Hair follicle dermal papilla cell (primary cell): ENCODE results near the gene THTPA. TPM values are rescaled to one million over a fixed set of nuclear protein-coding genes. Genes with fewer than 3 reads are reported as not detected.

Experiments
- total RNA-seq: library from RNA; depleted of rRNA; stranded (reverse); fragments of >200 nt; gene quantifications from 2 replicates; pipeline ENCODE4 v1.2.3, GENCODE V29; 2012

THTPA gene, protein sequence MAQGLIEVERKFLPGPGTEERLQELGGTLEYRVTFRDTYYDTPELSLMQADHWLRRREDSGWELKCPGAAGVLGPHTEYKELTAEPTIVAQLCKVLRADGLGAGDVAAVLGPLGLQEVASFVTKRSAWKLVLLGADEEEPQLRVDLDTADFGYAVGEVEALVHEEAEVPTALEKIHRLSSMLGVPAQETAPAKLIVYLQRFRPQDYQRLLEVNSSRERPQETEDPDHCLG
- total RNA-seq: 24.2 and 34.4 TPM in 2 replicates

DNA sequence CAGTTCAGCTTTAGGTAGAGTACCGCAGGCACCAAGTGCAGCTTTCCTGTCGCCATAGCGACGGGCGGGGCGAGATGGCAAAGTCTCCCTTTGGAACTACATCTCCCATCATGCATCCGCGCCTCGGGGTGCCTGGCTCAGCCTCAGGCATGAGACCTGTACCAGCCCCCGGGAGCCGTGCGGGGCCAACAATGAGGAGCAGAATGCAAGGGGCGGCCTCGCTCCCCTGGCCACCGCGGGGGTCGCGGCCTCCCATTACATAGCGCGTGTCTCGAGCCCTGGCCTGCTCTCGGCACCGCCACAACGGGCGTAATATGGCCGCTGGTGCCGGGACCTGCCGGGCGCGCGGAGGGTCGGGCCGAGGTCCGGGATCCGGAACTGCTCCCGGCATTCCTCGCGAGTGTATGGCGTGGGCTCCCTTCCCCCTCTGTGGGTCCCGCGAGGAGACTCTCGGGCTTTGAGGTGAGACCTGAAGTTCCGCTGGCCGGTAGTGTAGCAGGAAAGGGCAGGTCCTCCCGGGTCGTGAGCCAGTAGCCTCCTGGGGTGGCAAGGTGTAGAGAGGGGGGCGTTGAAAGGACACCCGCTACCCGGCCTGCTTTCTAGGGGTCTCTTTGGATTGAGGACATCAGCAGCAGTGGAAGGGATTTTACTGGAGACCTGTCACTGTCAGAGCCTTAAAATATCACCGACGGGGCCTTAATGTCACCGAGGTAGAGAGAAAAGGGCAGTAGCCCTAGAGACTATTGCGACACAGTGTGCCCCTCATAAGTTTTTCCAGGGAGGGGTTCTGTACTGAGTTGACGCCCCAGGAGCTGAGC, at the start of gene THTPA:
THTPA (plus strand) TSS at position 390 of the 818 bp plus-strand sequence. CDS start 487 bp downstream, outside the sequence.

DNA sequence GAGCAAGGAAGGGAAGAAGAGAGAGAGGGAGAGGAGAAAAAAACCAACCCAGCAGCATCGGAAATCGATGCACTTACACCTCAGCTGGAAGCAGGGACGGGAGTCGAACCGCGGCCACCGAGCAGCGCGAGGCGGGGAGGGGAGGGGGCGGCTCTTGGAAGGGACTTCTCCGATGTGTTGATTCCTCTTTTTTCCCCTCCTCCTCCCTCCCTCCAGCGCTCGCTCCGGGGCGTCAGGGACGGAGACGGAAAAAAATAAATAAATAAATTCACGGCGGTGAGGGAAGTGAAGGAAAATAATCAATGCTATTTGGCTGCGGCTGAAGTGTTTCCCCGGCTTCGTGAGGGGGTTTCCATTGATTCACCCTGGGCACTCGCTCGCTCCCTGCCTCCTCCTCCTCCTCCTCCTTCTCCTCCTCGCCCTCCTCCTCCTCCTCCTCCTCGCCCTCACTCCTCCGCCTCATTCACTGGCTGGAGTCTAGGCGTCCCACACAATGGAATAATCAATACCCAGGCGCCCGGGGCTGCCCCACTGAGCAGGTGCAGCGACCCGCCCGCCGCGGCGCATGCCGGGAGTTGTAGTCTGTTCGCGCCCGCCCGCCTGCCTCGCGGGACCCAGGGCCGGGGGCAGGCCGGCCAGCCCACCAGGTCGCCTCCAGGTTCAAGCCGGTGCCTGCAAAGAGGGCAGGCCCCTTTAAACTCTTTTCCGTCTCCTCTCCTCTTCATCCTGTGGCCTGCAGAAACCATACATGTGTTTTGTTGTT, 4.6 kb upstream of the THTPA start, which contains the start of gene ZFHX2:
ZFHX2 (minus strand) TSS at position 500 of the 763 bp plus-strand sequence. CDS start 16,440 bp downstream, outside the sequence.

GRCh38 chr14:23567186-23568020, 11.3 kb downstream of the THTPA start, which contains the start of gene AP1G2:
AP1G2 (minus strand) TSS chr14:23567791; CDS start chr14:23567314, 477 bp downstream.

DNA sequence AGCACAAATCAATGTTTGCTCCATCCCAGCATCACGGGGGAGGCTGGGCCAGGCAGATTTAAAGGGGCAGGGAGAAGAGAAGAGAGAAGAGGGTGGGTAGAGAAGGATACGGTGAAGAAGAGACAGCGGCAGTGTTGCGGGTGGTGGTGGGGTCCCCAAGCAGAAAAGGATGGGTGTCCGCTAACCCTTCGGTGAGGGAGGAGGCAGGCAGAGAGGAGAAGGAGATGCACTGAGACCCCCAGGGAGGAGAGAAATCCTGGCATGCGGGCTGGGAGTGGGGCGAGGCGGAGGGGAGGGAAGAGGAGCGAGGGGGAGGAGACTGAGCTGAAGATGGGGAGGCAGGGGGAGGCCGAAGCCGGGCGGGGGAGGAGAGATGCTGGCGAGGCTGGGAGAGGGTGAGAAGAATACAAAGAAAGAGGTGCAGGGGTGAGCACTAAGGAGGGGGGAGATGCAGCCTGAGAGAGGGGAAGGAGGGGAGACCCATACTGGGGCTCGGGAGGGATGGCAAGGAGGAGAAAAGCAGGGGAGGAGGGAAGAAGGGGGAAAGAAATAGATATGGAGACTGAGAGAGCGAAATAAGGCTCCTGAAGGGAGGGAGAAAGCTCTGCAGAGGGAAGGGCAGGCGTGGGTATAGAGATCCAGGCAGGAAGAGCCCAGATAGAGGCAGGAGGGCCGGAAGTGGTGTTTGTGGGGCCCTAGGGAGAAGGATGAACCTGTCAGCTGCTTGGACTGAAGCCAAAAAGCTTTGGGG, 22.7 kb downstream of the THTPA start, which contains the start of gene JPH4:
JPH4 (minus strand) TSS at position 231 of the 751 bp plus-strand sequence. CDS start 1,337 bp downstream, outside the sequence.

Other genes with a start within 250 kb of the THTPA start
- gene BCL2L2, start 249.4 kb upstream of the THTPA start, total RNA-seq: 23.0 and 24.2 TPM in 2 replicates
- 39.8 and 42.2 TPM in 2 replicates for gene PABPN1, start 234.8 kb upstream of the THTPA start, total RNA-seq
- gene SLC22A17, start 203.4 kb upstream of the THTPA start, total RNA-seq: 22.5 and 27.3 TPM in 2 replicates
- 28.9 and 31.2 TPM in 2 replicates for gene EFS, start 191.1 kb upstream of the THTPA start, total RNA-seq
- not detected in 2 replicates for gene IL25, start 183.5 kb upstream of the THTPA start, total RNA-seq
- 0.32 and 0.49 TPM in 2 replicates for gene CMTM5, start 179.2 kb upstream of the THTPA start, total RNA-seq
- gene MYH6, start 148.0 kb upstream of the THTPA start, total RNA-seq: not detected in 2 replicates
- not detected in 2 replicates for gene MYH7, start 120.6 kb upstream of the THTPA start, total RNA-seq
- 24.8 and 28.2 TPM in 2 replicates for gene NGDN, start 86.6 kb upstream of the THTPA start, total RNA-seq
- 0.12 and 0.16 TPM in 2 replicates for gene ZFHX2, start 4.5 kb upstream of the THTPA start, total RNA-seq
- 11.1 and 15.6 TPM in 2 replicates for gene AP1G2, start 11.5 kb downstream of the THTPA start, total RNA-seq
- gene JPH4, start 22.5 kb downstream of the THTPA start, total RNA-seq: not detected in 2 replicates
- not detected in 2 replicates for gene DHRS2, start 80.1 kb downstream of the THTPA start, total RNA-seq